GM03348 (cell line): ENCODE results near the gene CATSPER3.
A peak's percentile ranks its signal among the peaks of the same experiment; 100 is the strongest.

Experiments used
- DNase-seq: peaks from one replicate; pipeline ENCODE4 v3.0.0; 2012; ENCODE audit warnings: low spot score

The CATSPER3 gene

DNA sequence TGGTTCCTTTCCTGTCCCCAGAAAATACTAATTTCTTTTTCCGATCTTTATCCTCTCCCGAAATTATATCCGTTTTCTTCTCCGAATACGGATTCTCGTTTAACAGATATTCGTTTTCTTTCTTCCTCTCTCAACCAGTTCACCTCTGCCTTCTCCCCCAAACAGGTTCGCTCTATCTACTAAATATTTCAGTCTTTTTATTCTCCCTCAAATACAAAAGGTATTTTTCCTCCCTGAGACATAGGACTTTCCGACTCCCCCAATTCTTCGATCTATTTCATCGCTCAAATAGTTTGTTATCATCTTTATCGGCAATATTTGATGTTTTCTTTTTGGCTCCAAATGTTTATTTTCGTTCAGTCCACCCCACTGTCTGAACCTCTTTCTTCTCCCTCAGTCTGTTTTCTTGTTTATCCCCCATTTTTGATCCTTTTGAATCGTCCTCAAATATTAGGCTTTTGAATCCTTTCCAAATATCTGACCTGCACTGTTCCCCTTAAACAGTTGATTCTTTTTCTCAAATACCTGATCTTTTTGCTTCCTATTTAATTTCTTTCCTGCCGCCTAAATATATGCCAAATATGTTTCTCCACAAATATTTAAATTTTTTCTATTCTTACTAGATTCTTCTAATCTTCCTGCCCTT lies 61.9 kb downstream of the CATSPER3 start:
- DNase-seq: no peak

DNA sequence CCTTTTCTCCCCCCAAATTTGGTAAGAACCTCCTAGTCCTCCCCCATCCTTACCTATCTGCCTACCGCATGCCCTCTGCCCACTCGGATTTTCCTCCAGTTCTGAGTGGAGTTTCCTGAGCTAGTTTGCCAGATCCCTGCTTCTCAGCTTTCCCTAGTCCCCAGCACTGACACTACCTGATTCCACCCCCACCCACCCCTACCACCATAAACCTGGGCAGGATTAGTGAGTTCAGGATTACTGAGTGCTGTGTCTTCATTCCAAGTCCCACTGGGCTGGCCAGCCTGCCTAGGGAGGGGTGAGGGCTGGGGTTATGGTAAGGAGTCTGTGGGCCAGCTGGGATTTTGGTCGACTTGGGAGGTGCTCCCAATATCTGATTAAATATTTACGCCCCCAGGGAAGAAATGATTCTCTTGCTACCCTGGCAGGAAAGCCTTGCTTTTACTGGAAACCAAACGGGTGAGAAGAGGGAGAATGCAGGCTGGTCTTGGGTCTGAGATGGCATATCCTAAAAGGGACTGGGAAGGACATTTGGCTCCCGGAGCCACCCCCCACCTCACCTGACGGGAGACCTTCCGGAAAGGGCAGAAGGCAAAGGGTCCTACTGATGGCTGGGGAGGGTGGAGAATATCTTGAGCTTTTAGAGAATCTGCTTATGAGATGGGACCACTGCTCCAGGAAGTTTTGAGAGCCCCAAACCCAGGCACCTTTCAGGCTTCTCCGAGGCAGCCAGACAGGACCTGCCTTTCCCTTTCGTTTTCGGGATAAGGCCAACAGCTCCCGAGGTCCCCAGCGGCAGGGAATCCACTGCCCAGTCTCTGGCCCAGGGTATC lies 62.6 kb downstream of the CATSPER3 start:
- DNase-seq: no peak

DNA sequence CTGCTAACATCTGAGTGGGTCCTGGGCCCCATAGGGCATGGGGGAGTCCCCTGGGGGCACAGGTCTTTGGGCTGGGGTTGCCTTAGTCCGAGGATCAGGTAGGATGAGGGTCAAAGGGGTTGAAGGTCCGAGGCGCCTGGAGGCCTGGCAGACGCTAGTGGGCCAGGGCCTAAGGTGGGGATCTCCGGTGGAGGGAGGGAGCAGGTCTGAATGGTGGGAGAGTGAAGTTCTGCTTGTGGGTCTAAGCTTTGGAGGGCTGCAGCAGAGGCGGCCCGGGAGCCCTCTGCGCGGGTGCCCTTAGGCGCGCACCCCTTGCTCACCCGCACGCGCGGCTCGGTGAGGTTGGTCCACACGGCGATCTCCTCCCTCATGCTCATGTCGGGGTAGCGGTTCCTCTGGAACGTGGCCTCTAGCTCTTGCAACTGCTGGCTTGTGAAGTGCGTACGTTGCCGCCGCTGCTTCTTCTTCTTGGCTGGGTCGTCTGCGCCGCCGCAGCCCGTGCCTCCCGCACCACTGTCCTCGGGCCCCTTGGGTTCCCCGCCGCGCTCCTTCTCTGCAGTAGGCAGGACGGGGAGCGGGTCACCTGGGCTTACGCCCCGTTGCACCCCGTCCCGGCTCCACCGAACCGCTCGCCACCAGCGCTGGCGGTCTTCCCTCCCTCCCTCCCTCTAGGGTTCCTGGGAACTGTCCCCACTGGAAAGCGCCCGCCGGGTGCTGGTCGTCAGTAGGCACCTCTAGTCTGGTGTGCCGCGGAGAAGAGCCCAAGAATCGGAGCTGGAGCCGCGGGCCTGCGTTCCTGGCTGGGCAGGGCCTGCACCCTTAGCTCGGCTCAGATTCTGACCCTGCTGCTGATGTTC lies 63.5 kb downstream of the CATSPER3 start:
- DNase-seq: no peak

DNA sequence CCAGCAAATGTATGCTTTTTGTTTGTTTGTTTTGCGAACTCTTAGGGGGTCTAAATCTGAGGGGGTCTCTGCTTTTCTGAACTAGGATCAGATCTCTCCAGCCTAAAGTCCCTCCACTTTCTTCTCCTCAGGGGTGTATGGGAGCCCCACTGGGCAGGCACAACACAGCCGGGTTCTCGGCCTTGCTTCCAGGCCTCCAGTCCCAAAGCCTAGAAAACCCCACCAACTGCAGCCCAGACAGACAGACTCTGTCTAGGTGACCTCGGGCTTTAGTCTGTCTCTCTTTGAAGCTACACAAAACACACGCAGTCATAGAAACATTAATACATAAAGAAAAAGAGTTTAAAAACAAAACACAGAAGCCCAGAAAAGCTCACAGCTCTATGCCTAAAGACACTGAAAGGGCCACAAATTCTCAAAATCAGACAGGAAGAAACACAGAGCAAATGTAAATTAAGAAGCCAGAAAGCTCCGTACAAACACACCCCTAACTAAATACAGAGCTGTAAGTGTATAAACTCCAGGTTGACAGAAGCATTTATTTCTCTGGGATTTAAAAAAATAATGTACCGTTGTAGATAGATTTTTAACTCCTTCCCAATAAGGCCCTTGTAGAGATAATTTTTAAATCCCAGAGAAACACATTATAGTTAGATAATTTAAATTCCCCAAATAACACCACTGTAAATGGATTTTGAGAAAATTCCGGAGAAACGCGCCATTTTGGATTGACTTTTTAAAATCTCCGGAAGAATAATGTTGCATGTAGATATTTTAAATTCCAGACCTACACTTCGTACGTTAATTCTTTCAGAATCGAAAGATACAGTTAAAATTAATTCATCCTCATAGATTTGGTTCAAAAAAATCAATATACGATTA lies 64.3 kb downstream of the CATSPER3 start:
- no peak for DNase-seq

DNA sequence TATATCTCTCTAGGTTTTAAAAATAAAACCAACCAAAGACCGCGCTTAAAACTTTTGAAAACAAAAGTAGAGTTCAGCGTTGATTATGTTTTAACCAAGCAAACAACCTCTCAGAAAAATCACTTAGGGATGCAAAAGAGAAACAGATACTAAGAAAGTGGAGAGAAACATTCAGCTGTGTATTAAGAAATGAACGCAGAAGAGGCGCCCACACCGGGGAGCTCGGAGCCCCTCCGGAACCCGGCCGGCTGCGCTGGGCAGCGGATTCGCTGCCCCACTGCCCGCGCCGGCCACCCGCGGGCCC lies 64.9 kb downstream of the CATSPER3 start:
- no peak for DNase-seq

DNA sequence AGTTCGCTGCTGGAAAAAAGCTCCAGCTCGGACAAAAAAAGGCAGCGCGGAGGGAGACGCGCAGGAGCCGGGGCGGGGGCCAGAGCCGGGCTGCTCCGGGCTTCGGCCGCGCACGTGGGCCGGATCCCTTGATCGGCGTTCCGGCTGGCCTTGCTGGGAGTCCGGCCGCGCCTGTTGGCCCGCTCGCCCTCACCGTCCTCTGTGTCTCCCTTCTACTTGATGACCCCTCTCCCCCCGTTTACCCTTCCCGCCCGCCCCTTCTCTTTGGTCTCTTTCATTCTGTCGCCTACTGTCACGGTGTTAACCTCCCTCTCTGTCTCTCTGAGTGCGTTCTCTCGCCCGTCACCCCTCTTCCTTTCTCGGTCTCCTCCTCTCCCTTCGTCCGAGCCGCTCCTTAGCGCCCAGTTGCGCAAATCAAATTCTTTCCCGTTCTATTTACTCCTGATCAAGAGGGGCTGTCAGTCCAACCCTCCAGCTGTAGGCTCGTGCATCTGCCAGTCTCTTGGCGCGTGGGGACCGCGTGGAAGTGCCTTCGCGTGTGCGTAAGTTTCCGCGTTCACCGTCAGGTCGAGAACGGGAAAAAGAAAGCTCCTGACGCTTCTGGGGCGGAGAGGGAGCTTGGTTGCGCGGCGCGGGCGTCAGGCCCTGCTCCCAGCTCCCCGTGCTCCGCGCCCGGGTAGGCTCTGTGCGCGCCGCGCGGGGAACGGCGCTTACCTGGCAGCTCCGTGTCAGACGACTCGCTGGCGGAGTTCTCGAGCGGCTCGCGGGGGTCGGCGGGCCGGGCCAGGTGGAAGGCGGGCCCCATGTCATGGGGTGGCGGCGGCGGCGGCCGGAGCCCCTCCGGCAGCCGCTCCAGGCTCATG lies 65.5 kb downstream of the CATSPER3 start:
- peak; percentile 53 for DNase-seq

DNA sequence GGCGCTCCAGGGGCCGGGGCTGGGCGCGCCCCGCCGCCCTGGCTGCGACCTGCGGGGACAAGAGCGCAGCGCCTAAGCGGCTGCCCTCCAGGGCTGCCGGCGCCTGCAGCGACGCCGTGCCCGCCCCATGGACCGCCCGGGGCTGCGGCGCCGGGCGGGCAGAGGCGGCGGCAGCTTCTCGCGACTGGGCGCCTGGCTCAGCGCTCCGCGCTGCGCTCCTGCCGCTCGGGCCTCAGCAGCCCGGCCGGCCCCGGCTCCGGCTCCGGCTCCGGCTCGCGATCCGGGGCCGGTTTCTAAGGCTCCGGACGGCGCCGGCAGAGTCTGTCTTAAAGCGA lies 66.2 kb downstream of the CATSPER3 start, which contains the start of gene PITX1:
PITX1 (minus strand) TSS at position 328 of the 335 bp plus-strand sequence. CDS start 347 bp downstream, outside the sequence.
- DNase-seq: peak; percentile 69

DNA sequence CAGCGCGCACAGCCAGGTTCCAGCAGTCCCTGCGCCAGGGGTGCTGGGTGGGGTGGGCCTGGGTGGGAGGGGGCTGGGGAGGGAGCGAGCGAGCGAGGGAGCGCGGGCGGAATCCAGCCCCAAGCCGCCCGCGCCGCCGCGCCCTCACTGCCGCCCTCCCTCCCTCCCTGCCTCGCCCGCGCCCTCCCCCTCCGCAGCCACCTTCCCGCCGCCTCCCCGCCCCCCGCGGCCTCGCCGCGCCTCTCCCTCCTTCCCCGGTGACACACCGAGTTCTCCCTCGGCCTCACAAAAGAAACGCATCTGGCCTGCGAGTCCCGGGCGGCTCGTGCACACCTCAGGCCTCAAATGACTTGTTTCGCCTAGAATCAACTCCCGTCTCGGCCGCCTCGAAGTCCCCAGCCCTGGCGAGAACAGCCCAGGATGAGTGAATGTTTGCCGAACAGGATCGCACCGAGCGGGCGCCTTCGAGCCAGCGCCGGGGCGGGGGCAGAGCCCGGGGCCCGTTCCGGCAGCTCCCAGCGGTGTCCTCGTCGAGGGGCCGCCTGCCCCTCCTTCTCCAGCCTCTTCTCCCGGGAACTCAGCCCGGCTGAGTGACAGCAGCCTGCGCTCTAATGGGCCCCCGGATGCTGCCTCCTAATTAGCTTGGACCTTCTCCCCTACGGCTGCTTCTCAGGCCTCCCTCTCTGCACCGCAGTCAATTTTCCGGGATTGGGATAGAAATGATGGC lies 66.7 kb downstream of the CATSPER3 start:
- peak; percentile 47 for DNase-seq

DNA sequence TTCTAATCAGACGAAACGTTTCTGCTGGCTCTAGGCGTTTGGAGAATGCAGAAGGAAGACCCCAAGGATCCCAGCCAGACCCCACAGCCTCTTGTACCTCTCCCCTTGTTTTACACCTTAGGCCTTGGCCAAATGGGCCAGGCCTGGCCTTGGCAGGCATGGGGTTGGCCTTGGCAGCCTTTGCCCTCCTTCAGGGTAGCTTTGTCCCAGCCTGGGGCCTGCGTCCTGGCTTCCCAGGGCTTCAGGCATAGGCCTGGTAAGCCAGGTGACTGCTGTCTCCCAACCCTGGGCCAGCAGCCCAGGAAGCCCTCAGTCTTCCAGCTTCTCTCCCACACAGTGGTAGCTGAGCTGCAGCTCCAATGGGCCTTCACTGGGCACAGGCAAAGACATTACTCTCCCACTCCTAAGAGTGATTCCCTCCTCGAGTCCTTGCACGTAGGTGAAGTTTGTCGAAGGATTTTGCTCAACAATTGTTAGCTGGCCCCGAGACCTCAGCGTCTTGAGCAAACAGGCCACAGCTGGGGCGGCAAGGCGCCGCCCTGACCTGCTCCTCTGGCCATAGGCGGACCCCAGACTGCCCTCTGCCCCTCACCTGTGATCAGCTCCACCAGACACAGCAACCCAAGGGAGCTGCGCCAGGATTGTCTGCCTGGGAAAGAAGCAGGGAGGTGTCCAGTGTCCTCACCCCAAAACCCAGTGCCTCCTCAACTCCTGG lies 67.4 kb downstream of the CATSPER3 start:
- DNase-seq: no peak

DNA sequence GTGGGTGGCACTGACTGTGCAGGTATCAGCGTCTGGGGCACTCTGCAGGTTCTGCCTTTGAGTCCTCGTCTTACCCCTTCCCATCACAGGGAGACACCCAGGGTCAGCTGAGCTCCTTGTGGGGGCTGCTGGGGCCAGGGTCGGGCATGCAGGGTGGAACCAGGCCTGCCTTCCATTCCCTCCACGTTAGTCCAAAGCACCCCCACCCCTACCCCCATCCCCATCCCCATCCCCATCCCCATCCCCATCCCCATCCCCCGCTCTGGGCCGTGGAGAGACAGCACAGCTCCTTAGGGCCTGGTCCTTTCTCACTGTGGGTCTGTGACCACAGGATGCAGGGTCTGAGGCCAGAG lies 67.9 kb downstream of the CATSPER3 start:
- no peak for DNase-seq

DNA sequence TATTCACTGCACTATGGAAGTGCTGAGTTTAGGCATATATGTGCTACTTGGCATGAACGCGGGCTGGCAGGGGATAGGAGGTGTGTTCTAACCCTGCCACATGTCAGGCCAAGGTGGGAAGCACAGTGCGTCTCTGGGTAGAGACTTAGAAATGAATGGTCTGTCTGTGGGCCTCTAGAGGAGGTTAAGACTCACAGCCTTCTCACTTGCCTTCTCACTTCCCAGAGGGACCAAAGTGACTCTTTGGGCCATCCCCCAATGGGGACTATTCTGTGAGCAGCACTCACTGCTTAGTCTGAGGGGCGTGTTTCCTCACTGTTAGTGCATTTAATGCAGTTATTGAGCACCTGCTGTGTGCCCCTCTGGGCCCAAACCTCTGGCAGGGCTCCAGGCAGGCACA lies 68.7 kb downstream of the CATSPER3 start:
- no peak for DNase-seq

DNA sequence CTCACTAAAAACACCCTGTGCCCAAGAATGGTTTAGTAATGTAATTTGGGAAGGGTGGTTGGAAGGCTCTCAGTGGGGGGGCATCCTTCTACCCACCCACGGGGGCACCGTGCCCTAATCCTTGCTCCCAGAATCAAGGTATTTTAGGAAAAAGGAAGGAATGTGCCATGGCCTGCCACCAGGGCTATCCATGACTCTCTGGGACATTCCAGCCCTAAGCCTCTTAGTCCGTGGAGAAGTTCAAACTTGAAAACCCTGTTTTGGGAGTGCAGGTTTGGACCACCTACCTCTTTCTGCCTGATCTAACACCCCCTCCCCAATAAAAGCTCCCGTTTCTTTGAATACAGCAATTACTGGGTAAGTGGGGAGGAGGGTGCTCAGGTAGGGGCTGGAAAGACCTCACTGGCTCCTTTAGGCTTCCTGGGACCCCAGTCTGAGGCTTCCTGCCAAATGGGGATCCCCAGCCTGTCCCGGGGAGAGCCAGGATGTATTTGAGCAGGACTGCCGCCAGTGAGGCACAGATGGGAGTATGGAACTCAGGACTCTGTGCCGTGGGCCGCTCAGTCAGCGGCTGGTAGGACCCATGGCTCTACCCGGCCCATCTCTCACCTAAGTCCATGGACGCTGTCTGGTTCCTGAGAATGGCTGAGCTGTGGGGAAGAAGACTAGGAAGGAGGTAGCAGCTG lies 70.0 kb downstream of the CATSPER3 start:
- no peak for DNase-seq

DNA sequence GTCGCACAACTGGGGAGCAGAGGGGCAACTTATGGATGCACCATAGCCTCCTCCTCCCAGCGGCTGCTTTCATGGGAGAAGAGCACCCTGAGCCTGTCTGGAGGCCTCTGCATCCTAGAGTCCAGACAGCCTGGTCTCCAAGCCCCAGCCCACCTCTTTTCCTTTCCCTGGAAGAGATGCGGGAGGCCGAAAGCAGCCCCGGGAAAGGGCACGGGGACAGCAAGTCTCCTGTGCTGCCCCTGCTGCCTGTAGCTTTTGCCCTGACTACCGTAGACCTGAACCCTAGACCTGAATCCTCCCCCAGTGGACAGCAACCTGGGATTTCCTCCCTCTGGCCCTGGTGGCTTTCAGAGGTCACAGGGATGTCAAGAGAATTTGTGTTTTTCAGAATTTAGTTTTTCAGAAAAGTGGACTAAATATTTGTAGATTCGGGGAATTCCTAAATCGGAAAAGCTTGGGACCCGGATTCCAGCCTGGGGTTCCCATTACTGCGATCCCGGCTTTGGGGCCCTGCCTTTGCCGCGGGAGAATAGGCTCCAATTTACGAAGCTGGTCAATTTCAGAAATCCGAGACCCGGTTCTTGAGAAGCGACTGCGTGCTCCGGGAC lies 70.6 kb downstream of the CATSPER3 start:
- no peak for DNase-seq

DNA sequence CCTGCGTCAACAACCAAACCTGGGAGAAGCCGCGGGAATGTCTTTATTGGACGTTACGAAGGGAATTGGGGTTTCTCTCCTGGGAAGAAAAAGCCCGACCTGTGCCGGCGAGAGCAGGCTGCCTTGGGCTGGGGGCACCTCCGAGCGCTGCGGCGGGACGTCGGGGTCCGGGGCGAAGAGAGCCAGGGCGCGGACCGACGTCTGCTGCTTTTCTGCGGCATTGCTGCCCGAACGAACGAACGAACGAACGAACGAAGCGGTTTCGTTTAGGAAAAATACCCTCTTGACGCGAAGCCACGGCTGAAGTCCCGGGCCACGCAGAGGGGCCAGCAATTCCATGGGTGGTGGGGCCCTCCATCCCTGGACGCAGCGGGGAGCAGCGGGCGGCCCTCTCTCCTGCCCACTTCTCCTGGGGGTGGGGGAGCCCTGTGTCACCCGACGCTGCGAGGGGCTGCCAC lies 71.1 kb downstream of the CATSPER3 start:
- no peak for DNase-seq

DNA sequence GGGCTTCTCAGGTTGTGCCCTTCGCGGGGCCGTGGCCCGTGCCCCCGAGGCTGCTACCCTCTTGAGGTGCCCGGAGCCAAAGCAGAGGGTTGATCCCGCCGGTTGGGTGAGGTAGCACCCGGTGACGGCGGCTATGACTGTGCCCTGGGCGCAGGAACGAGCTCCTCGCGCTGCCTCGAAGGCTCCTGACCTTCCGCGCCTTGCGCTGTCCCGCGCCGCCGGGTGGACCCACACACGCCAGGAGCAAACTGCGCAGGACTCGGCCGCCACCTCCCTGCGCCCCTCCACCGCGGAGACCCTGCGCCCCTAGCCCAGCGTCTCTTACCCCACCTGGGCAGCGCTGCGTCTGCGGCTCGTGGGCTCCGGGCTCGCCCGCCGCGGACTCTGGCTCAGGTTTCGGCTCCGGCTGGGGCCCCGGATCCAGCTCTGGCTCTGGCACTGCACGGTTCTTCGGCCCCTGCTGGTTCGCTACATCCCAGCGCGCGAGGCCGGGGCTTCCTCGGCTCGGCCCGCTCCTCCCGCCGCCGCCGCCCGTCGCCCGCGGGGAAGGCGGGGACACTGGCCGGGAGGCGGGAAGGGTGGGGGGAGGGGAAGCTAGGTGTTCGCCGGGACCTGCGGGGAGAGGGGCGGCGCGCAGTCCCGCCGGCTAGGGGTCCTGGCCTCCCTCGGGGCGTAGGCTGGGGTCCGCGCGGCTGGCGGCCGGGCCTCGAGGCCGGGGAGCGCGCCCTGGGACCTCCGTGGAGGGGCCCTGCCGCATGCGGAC lies 71.7 kb downstream of the CATSPER3 start:
- peak; percentile 47 for DNase-seq

DNA sequence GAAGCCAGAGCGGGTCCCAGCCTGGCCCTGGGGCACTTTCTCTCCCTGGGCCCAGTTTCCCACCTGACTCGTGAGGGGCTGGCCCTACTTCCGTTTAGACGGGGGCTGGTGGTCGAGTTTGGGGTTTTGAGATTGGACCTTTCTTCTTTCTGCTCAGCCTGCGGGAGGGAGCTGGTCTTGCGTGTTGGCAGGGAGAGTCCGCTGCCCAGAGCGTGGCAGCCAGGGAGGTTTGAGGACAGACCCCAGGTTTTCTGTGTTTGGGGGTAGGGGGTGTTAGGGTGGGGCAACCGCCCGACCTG lies 72.3 kb downstream of the CATSPER3 start:
- no peak for DNase-seq

DNA sequence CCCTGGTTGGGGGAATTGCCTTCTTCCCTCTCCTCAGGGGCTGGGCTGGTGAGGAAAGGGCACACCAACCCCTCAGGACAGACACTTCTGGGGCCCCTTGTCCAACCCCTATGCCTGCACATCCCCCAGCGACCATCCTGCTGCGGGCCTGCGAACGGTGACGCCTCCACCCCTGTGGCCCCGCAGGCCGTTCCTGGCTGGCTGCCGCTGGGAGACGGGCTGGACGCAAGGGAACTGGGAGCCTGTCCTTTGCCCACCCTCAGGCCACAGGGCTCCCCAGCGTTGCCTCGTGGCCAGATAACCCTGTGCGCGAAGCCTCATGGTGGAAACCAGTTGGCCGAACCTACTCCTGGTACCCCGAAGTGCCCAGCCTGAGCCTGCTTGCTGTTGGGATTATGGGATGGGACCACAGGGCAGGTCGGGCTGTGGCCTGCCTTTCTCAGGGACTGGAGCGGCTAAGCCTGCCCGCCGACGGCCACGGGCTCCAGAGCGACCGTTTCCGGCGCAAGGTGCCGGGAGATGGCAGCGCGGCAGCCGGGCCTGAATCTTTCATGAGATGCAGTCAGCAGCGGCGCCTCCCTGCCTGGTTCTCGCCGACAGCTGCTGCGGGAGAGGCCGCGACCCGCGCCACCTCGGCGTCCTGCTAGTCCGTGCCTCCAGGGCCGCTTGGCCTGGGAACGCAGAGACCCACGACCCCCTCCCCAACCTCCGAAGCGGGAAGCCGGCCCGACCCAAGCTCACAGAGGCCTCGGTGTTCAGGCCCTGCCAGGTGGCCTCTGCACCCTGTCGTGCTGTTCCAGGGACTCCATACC lies 72.8 kb downstream of the CATSPER3 start:
- no peak for DNase-seq
